ENCODE measurements around the gene POLR3H.

The POLR3H gene

GRCh38 chr22:41481131-41481830 lies 63.0 kb downstream of the POLR3H start:
- DNase-seq, result no peak

- no peak for DNase-seq
Observed at GRCh38 chr22:41480397-41480735, 63.9 kb downstream of the POLR3H start.

GRCh38 chr22:41479671-41480396 lies 64.4 kb downstream of the POLR3H start:
- DNase-seq, result no peak

- DNase-seq, result no peak
Observed at GRCh38 chr22:41478891-41479521, 65.3 kb downstream of the POLR3H start.

GRCh38 chr22:41478473-41478872 lies 65.8 kb downstream of the POLR3H start:
- no peak for DNase-seq
